Left lung (tissue), 10 donors: ENCODE measurements around the gene INPPL1. TPM values are rescaled to one million over a fixed set of nuclear protein-coding genes. Genes with fewer than 3 reads are reported as not detected.
"Not testable (repeated sequence)": the region's sequence is repeated elsewhere in the genome, so short reads cannot be mapped to it uniquely, and the experiment has no call there.

Experiments used
- ATAC-seq: fragments of 200-7000 bp; cut with Tn5 transposase; one replicate; pipeline ENCODE4 v1.9.1; 2020; ENCODE audit warnings: moderate library complexity
- DNase-seq, 4 donors: peaks; one replicate each; pipeline ENCODE4 v3.0.0-alpha.2; 2013 to 2020
- H3K27ac ChIP-seq, 2 donors: fragments of 200-600 bp; sonication (generic) in 1 of 2; one replicate each; pipeline versions ENCODE4 v1.5.0 to v1.8.0; 2020 to 2021
- H3K27me3 ChIP-seq, 2 donors: fragments of 200-600 bp; sonication (generic) in 1 of 2; one replicate each; pipeline versions ENCODE4 v1.5.0 to v1.8.0; 2020 to 2021
- H3K36me3 ChIP-seq, 2 donors: fragments of 200-600 bp; sonication (generic) in 1 of 2; one replicate each; pipeline versions ENCODE4 v1.5.0 to v1.8.0; 2020 to 2021
- H3K4me1 ChIP-seq, 2 donors: fragments of 200-600 bp; one replicate each; pipeline ENCODE4 v1.8.0; 2021
- H3K4me3 ChIP-seq, 2 donors: fragments of 200-600 bp; sonication (generic) in 1 of 2; one replicate each; pipeline versions ENCODE4 v1.5.0 to v1.8.0; 2020 to 2021; ENCODE audit warnings: mild to moderate bottlenecking in 1 of 2
- H3K9me3 ChIP-seq, 2 donors: fragments of 200-600 bp; sonication (generic) in 1 of 2; one replicate each; pipeline versions ENCODE4 v1.5.0 to v1.8.0; 2020 to 2021
- CTCF ChIP-seq, 2 donors: fragments of 200-600 bp; sonication (generic) in 1 of 2; IDR thresholded peaks; one replicate each; pipeline versions ENCODE4 v1.5.0 to v1.8.0; 2021; ENCODE audit warnings: antibody characterized with exemption in 2 of 2
- intact Hi-C, 2 donors: fragments of 100-400 bp; cut with DNase I; formaldehyde crosslinking; loops; one replicate each; pipeline versions ENCODE4 v1.11.2 to v1.14.2; 2022
- polyA plus RNA-seq, 6 donors: library from polyadenylated mRNA; unstranded; fragments of 120-200 nt; gene quantifications; one replicate each; pipeline ENCODE4 v1.2.1, GENCODE V29; 2013; ENCODE audit not compliant: insufficient read length in 6 of 6
- total RNA-seq, 2 donors: library from RNA; stranded (reverse); fragmentation: NEBNext Ultra II Directional; extraction: Animal tissue kit (Norgen Biotek cat#: 25700); gene quantifications; one replicate each; pipeline ENCODE4 v1.2.1, GENCODE V29; 2021
- donor health status: DM: no; HTN: yes; CAD: no.
- donor health status: DM: no; HTN: no; CAD: no.

The INPPL1 gene
- total and polyA plus RNA-seq, 8 donors = 140 to 218 (median 165) TPM

GRCh38 chr11:72259490-72259889, 34.9 kb downstream of the INPPL1 start:
- Histone ChIP-seq H3K27me3 (no peaks in the 10 kb centered on the region), H3K9me3 (no peaks in the 10 kb centered on the region), H3K4me1 (no peaks in the 10 kb centered on the region), H3K36me3 (no peaks in the 10 kb centered on the region), H3K27ac (no peak overlapping the region), H3K4me3 (no peak overlapping the region)
- DNase-seq = no peak
- intact Hi-C loops = no loop called here
- TF ChIP-seq CTCF (IDR thresholded peaks at IDR 0.05) = no peak
- no peak for ATAC-seq

GRCh38 chr11:72260574-72260973, 36.0 kb downstream of the INPPL1 start:
- H3K4me1 ChIP-seq = no peaks in the 10 kb centered on the region
- no peaks in the 10 kb centered on the region for H3K9me3 ChIP-seq
- no peaks in the 10 kb centered on the region for H3K36me3 ChIP-seq
- H3K27ac ChIP-seq = no peak overlapping the region
- ATAC-seq = no peak
- intact Hi-C loops = no loop called here
- H3K4me3 ChIP-seq = no peak overlapping the region
- no peak for TF ChIP-seq CTCF (IDR thresholded peaks at IDR 0.05)
- DNase-seq = no peak
- H3K27me3 ChIP-seq = peaks cover 0 to 7% of the 10 kb centered on the region in 2 donors

GRCh38 chr11:72263361-72263760, 38.8 kb downstream of the INPPL1 start:
- Histone ChIP-seq H3K27ac (no peak overlapping the region), H3K4me3 (no peak overlapping the region), H3K36me3 (no peaks in the 10 kb centered on the region), H3K27me3 (peaks cover 0 to 8% of the 10 kb centered on the region in 2 donors), H3K4me1 (no peaks in the 10 kb centered on the region), H3K9me3 (no peaks in the 10 kb centered on the region)
- TF ChIP-seq CTCF (IDR thresholded peaks at IDR 0.05) = no peak
- peak; percentile 21 for ATAC-seq
- no peak for DNase-seq
- intact Hi-C loops = no loop called here

GRCh38 chr11:72265951-72266350, 41.4 kb downstream of the INPPL1 start:
- DNase-seq (no peak), ATAC-seq (no peak)

GRCh38 chr11:72266960-72267359, 42.4 kb downstream of the INPPL1 start:
- H3K27ac ChIP-seq, intact Hi-C loops, DNase-seq, H3K27me3 ChIP-seq, H3K36me3 ChIP-seq, ATAC-seq, H3K4me1 ChIP-seq, H3K9me3 ChIP-seq, H3K4me3 ChIP-seq: not testable (repeated sequence)

More at GRCh38 chr11:72265951-72266350, 41.4 kb downstream of the INPPL1 start:
- Histone ChIP-seq H3K9me3 (no peaks in the 10 kb centered on the region), H3K4me3 (no peak overlapping the region), H3K27me3 (peaks cover 2 to 8% of the 10 kb centered on the region in 2 donors), H3K36me3 (no peaks in the 10 kb centered on the region), H3K27ac (no peak overlapping the region), H3K4me1 (no peaks in the 10 kb centered on the region)
- no peak for TF ChIP-seq CTCF (IDR thresholded peaks at IDR 0.05)
- intact Hi-C loops = no loop called here

- H3K36me3 ChIP-seq = no peaks in the 10 kb centered on the region
- no peaks in the 10 kb centered on the region for H3K9me3 ChIP-seq
- intact Hi-C loops = no loop called here
- H3K4me3 ChIP-seq = no peak overlapping the region
- peaks cover 3 to 8% of the 10 kb centered on the region in 2 donors for H3K27me3 ChIP-seq
- DNase-seq = no peak
- no peak overlapping the region for H3K27ac ChIP-seq
- no peak for ATAC-seq
- TF ChIP-seq CTCF (IDR thresholded peaks at IDR 0.05) = no peak
- peaks cover 0 to 9% of the 10 kb centered on the region in 2 donors for H3K4me1 ChIP-seq
Measured at GRCh38 chr11:72267956-72268617, 43.5 kb downstream of the INPPL1 start.
